H1 (cell line): ENCODE data around the gene ILKAP. TPM values are rescaled to one million over a fixed set of nuclear protein-coding genes. Genes with fewer than 3 reads are reported as not detected.
A peak's percentile ranks its signal among the peaks of the same experiment; 100 is the strongest.

Experiments
- CTCF ChIA-PET: fragments of 300-600 bp; sonication (Branson Sonifier 250); formaldehyde crosslinking; loops from one replicate; lab custom pipeline; 2021; ENCODE audit not compliant: partially characterized antibody; lab: Charles Lee
- POLR2A ChIA-PET: fragments of 300-600 bp; sonication (Branson Sonifier 250); formaldehyde crosslinking; loops from one replicate; lab custom pipeline; 2021; ENCODE audit warnings: inconsistent platforms; ENCODE audit not compliant: partially characterized antibody; lab: Charles Lee
- DNase-seq, 2 experiments: peaks; one replicate each; pipeline versions ENCODE4 v3.0.0 to v3.0.0-alpha.2; 2010 to 2022; ENCODE audit warnings: low spot score in 2 of 2, low read depth in 1 of 2, mixed read lengths in 1 of 2
- FAIRE-seq: peaks from 2 replicates; lab custom pipeline; 2011; peaks lifted over from hg19 to GRCh38; lab: Jason Lieb, UNC
- H2AFZ ChIP-seq: 2 replicates; pipeline ENCODE4 v1.8.1; 2012; ENCODE audit warnings: low read length, inconsistent platforms
- H2AK5ac ChIP-seq: 2 replicates; pipeline ENCODE4 v1.6.1; 2013; ENCODE audit warnings: low read depth, low read length
- H2BK120ac ChIP-seq: replicated peaks from 2 replicates; pipeline ENCODE3; 2013; ENCODE audit warnings: low read depth, low read length, inconsistent platforms
- H2BK12ac ChIP-seq: 2 replicates; pipeline ENCODE4 v1.6.1; 2013; ENCODE audit warnings: low read depth, low read length
- H2BK15ac ChIP-seq: 2 replicates; pipeline ENCODE4 v1.6.1; 2013; ENCODE audit warnings: low read length
- H2BK20ac ChIP-seq: 2 replicates; pipeline ENCODE4 v1.6.1; 2013; ENCODE audit warnings: low read length
- H2BK5ac ChIP-seq: 2 replicates; pipeline ENCODE4 v1.6.1; 2013; ENCODE audit warnings: low read depth, low read length
- H3K14ac ChIP-seq: 2 replicates; pipeline ENCODE4 v1.6.1; 2013; ENCODE audit warnings: inconsistent platforms; ENCODE audit not compliant: insufficient read length
- H3K18ac ChIP-seq: 2 replicates; pipeline ENCODE4 v1.6.1; 2013; ENCODE audit warnings: low read length; ENCODE audit errors: extremely low read depth
- H3K23ac ChIP-seq: 2 replicates; pipeline ENCODE4 v1.6.1; 2013; ENCODE audit warnings: inconsistent platforms; ENCODE audit not compliant: insufficient read length
- H3K23me2 ChIP-seq: 2 replicates; pipeline ENCODE4 v1.6.1; 2013; ENCODE audit warnings: low read depth, low read length
- H3K27ac ChIP-seq: 2 replicates; pipeline ENCODE4 v1.6.1; 2011; ENCODE audit warnings: low read depth, low read length, inconsistent platforms
- H3K27me3 ChIP-seq, 4 experiments: replicated peaks in 1 of 4; 1 replicate in 1 of 4; 2 replicates in 3 of 4; pipeline versions ENCODE4 v1.6.1 to v1.8.1; 2011 to 2013; ENCODE audit warnings: low read length in 3 of 4, mild to moderate bottlenecking in 3 of 4, inconsistent platforms in 2 of 4, mixed read lengths in 2 of 4, moderate library complexity in 1 of 4; ENCODE audit not compliant: control insufficient read depth in 3 of 4, insufficient read depth in 3 of 4; ENCODE audit errors: extremely low read depth in 1 of 4
- H3K36me3 ChIP-seq, 4 experiments: 2 replicates each; pipeline versions ENCODE4 v1.6.1 to v1.8.1; 2011 to 2013; ENCODE audit warnings: mild to moderate bottlenecking in 4 of 4, low read length in 3 of 4, moderate library complexity in 2 of 4, control low read depth in 1 of 4, inconsistent platforms in 1 of 4; ENCODE audit not compliant: insufficient read depth in 4 of 4, control insufficient read depth in 2 of 4
- H3K4ac ChIP-seq: replicated peaks from 2 replicates; pipeline ENCODE3; 2013; ENCODE audit warnings: low read length, low read depth, mixed read lengths, inconsistent platforms; ENCODE audit not compliant: insufficient read length
- H3K4me1 ChIP-seq, 4 experiments: replicated peaks in 1 of 4; 1 replicate in 1 of 4; 2 replicates in 3 of 4; pipeline versions ENCODE4 v1.6.1 to v1.8.1; 2011 to 2013; ENCODE audit warnings: low read length in 3 of 4, inconsistent platforms in 2 of 4, mixed read lengths in 1 of 4; ENCODE audit not compliant: insufficient read depth in 4 of 4, control insufficient read depth in 3 of 4
- H3K4me2 ChIP-seq, 2 experiments: 2 replicates each; pipeline versions ENCODE4 v1.6.1 to v1.8.1; 2011 to 2013; ENCODE audit warnings: low read depth in 2 of 2, low read length in 2 of 2, control low read depth in 1 of 2, inconsistent platforms in 1 of 2, mild to moderate bottlenecking in 1 of 2; ENCODE audit not compliant: insufficient read depth in 1 of 2
- H3K4me3 ChIP-seq, 4 experiments: fragments of 200-600, 300-600 bp in 1 of 4; sonication (generic), shearing (Covaris generic), sonication (Bioruptor Twin) in 1 of 4; 2 replicates each; pipeline versions ENCODE4 v1.5.1 to v1.8.1; 2011 to 2016; ENCODE audit warnings: low read length in 4 of 4, low read depth in 3 of 4, control low read depth in 2 of 4, inconsistent platforms in 2 of 4, mild to moderate bottlenecking in 2 of 4, mixed read lengths in 1 of 4, moderate library complexity in 1 of 4; ENCODE audit not compliant: insufficient read depth in 2 of 4; ENCODE audit errors: extremely low read depth in 1 of 4
- H3K56ac ChIP-seq: replicated peaks from 2 replicates; pipeline ENCODE3; 2013; ENCODE audit warnings: low read depth, mild to moderate bottlenecking, mixed read lengths, low read length, inconsistent platforms; ENCODE audit not compliant: insufficient read length
- H3K79me1 ChIP-seq: 2 replicates; pipeline ENCODE4 v1.6.1; 2013; ENCODE audit warnings: low read depth, low read length, control low read depth
- H3K79me2 ChIP-seq, 2 experiments: 2 replicates each; pipeline versions ENCODE4 v1.6.1 to v1.8.1; 2012 to 2013; ENCODE audit warnings: low read length in 2 of 2, mild to moderate bottlenecking in 2 of 2, inconsistent platforms in 1 of 2; ENCODE audit not compliant: insufficient read depth in 2 of 2, control insufficient read depth in 1 of 2
- H3K9ac ChIP-seq, 4 experiments: replicated peaks in 1 of 4; 1 replicate in 1 of 4; 2 replicates in 3 of 4; pipeline versions ENCODE4 v1.6.1 to v1.8.1; 2011 to 2013; ENCODE audit warnings: low read depth in 3 of 4, low read length in 3 of 4, control low read depth in 2 of 4, mild to moderate bottlenecking in 2 of 4, moderate library complexity in 2 of 4, inconsistent platforms in 1 of 4; ENCODE audit errors: extremely low read depth in 1 of 4
- H3K9me3 ChIP-seq, 2 experiments: 2 replicates each; pipeline versions ENCODE4 v1.6.1 to v1.8.1; 2012 to 2013; ENCODE audit warnings: mild to moderate bottlenecking in 2 of 2, moderate library complexity in 2 of 2, control low read depth in 1 of 2, inconsistent platforms in 1 of 2, low read depth in 1 of 2, low read length in 1 of 2, mixed read lengths in 1 of 2; ENCODE audit not compliant: insufficient read depth in 2 of 2
- H4K20me1 ChIP-seq, 2 experiments: replicated peaks in 1 of 2; 2 replicates each; pipeline versions ENCODE3 to v1.8.1; 2011 to 2013; ENCODE audit warnings: inconsistent platforms in 2 of 2, low read length in 2 of 2, mild to moderate bottlenecking in 1 of 2; ENCODE audit not compliant: insufficient read depth in 2 of 2, control insufficient read depth in 1 of 2
- H4K5ac ChIP-seq: 2 replicates; pipeline ENCODE4 v1.6.1; 2013; ENCODE audit warnings: low read length, low read depth, mixed read lengths, inconsistent platforms; ENCODE audit not compliant: insufficient read length
- H4K8ac ChIP-seq: 2 replicates; pipeline ENCODE4 v1.8.0; 2013; ENCODE audit warnings: mild to moderate bottlenecking, moderate library complexity, low read length, inconsistent platforms; ENCODE audit not compliant: insufficient read depth; ENCODE audit errors: extremely low read depth
- H4K91ac ChIP-seq: replicated peaks from 2 replicates; pipeline ENCODE3; 2013; ENCODE audit warnings: low read length, mixed read lengths, inconsistent platforms; ENCODE audit not compliant: insufficient read length
- E2F6 ChIP-seq: IDR thresholded peaks from 2 replicates; pipeline ENCODE4 v1.6.1; 2012; ENCODE audit warnings: inconsistent platforms
- EP300 ChIP-seq, 2 experiments: IDR thresholded peaks; 1 replicate in 1 of 2; 2 replicates in 1 of 2; pipeline ENCODE4 v1.6.1; 2011 to 2012; ENCODE audit warnings: low read depth in 2 of 2, low read length in 2 of 2, mild to moderate bottlenecking in 2 of 2, borderline replicate concordance in 1 of 2, inconsistent platforms in 1 of 2, moderate library complexity in 1 of 2
- HDAC6 ChIP-seq: IDR thresholded peaks from one replicate; pipeline ENCODE4 v1.7.1; 2012; ENCODE audit warnings: low read depth, mild to moderate bottlenecking, inconsistent platforms, low read length, moderate library complexity
- MAX ChIP-seq: IDR thresholded peaks from 2 replicates; pipeline ENCODE4 v1.6.1; 2012; ENCODE audit warnings: inconsistent platforms
- PHF8 ChIP-seq: fragments of 200-600 bp; sonication (generic); conservative IDR thresholded peaks from 2 replicates; pipeline ENCODE4 v1.7.1; 2012; ENCODE audit warnings: low read depth, mild to moderate bottlenecking, inconsistent platforms, low read length, moderate library complexity
- SIN3A ChIP-seq, 2 experiments: IDR thresholded peaks in 1 of 2; conservative IDR thresholded peaks in 1 of 2; 2 replicates each; pipeline ENCODE4 v1.6.1; 2011 to 2012; ENCODE audit warnings: low read length in 2 of 2, improper control_type of control experiment in 1 of 2, low read depth in 1 of 2, mild to moderate bottlenecking in 1 of 2
- TAF7 ChIP-seq: optimal IDR thresholded peaks from 2 replicates; pipeline ENCODE3; 2011; ENCODE audit warnings: low read depth, mild to moderate bottlenecking, inconsistent platforms, low read length, moderate library complexity, borderline replicate concordance
- WGBS, 2 experiments: shearing (Covaris generic) in 1 of 2; methylation state at CpG; one replicate each; pipeline versions ENCODE4 v1.1.6 to v1.1.7; 2013 to 2015; ENCODE audit warnings: low lambda C conversion rate in 2 of 2, mixed read lengths in 2 of 2, inconsistent platforms in 1 of 2, low coverage in 1 of 2, missing lambda C conversion rate in 1 of 2; ENCODE audit not compliant: insufficient replicate concordance in 2 of 2, insufficient coverage in 1 of 2, insufficient read length in 1 of 2; ENCODE audit errors: extremely low coverage in 1 of 2, missing lambda C conversion rate in 1 of 2; 5-methylcytosine and 5-hydroxymethylcytosine counted together
- polyA plus RNA-seq, 7 experiments: library from polyadenylated mRNA; depleted of rRNA in 3 of 7; stranded (reverse) in 5 of 7; unstranded in 2 of 7; fragments of >200 nt in 5 of 7; fragments of 200-250 nt in 2 of 7; gene quantifications; 1 replicate in 5 of 7; 2 replicates in 1 of 7; 4 replicates in 1 of 7; pipeline versions ENCODE4 v1.2.1 to v1.2.3, GENCODE V29; 2011 to 2013; ENCODE audit warnings: missing spikeins in 2 of 7, mixed read lengths in 2 of 7
- total RNA-seq: library from RNA; stranded (reverse); fragmentation: NEBNext Ultra II Directional; extraction: Animal tissue kit (Norgen Biotek cat#: 25700); gene quantifications from 2 replicates; pipeline ENCODE4 v1.2.1, GENCODE V29; 2021

Gene ILKAP
- total and polyA plus RNA-seq, 2 of the 8 experiments (the other 6 are each of a cell fraction or from before 2014, with no cell fraction given), result 23.5 to 33.8 TPM

- POLR2A ChIA-PET, result interaction anchor here (0.5 to 3.0 kb wide), 10 partner anchors 10 to 250 kb away, joined by 3 to 21 read pairs (median 7); partner anchors contain the start of gene PER2
- Histone ChIP-seq H3K79me1 (no peaks in the 10 kb centered on the region), H3K79me2 (no peaks in the 10 kb centered on the region), H4K5ac (peak overlapping the region; percentile 57), H3K9me3 (peaks cover 0 to 10% of the 10 kb centered on the region in 2 experiments; a peak in 2 of 4 replicates), H3K23ac (no peak overlapping the region), H2AFZ (no peak overlapping the region), H2BK15ac (peak overlapping the region; percentile 92; the same call in 1 of the 2 replicates), H4K8ac (peak overlapping the region; percentile 92; the same call in 1 of the 2 replicates), H3K4me1 (peaks cover 3 to 15% (median 7%) of the 10 kb centered on the region in 4 experiments), H2BK20ac (no peak overlapping the region), H3K4ac (peak overlapping the region; percentile 82), H2BK120ac (peak overlapping the region; percentile 47), H3K4me3 (peak overlapping the region; percentile 46 to 81 (median 58)), H3K23me2 (peaks cover 15% of the 10 kb centered on the region; the same call in 1 of the 2 replicates), H3K4me2 (peak overlapping the region; percentile 94 to 96), H3K9ac (peak overlapping the region in 3 of 4 experiments; percentile 35 to 65 (median 63); a peak in 5 of 7 replicates), H3K36me3 (peaks cover 0 to 7% (median 0%) of the 10 kb centered on the region in 4 experiments; a peak in 1 of 8 replicates), H3K14ac (peak overlapping the region; percentile 95), H2AK5ac (no peak overlapping the region), H3K27me3 (peaks cover 8 to 48% (median 38%) of the 10 kb centered on the region in 4 experiments), H4K91ac (peak overlapping the region; percentile 68), H3K27ac (no peak overlapping the region; the same call in 1 of the 2 replicates), H3K56ac (peak overlapping the region; percentile 25), H4K20me1 (peaks cover 0 to 8% of the 10 kb centered on the region in 2 experiments), H2BK12ac (peak overlapping the region; percentile 35; the same call in 1 of the 2 replicates), H3K18ac (peak overlapping the region; percentile 60), H2BK5ac (peak overlapping the region; percentile 73; the same call in 1 of the 2 replicates)
- CTCF ChIA-PET, result interaction anchor here (16.7 kb wide), 1 partner anchor 21 kb away, joined by 208 read pairs; no protein-coding TSS in a partner anchor
- WGBS, 2 experiments, result 3% methylated on average over 36 of the region's 71 CpGs; no CpG with 5 or more reads in 1 of the 2 experiments
- DNase-seq (peak in 1 of 2 experiments; percentile 85), FAIRE-seq (no peak)
- peak; percentile 28; the same call in 1 of the 2 replicates for TF ChIP-seq PHF8
- TF ChIP-seq HDAC6, result no peak
- no peak for TF ChIP-seq TAF7
- peak; percentile 22 to 74; a peak in 2 of 4 replicates for TF ChIP-seq SIN3A (conservative IDR thresholded peaks at IDR 0.05 in 1 of 2, IDR thresholded peaks at IDR 0.05 in 1 of 2; ENCODE audit: low read depth in 1 of 2, low read length in 2 of 2)
- 0 out of 3 replicates have a peak, but pooled peaks of 1 of the 2 experiments have one; percentile 39 for TF ChIP-seq EP300 (IDR thresholded peaks at IDR 0.05; ENCODE audit: borderline replicate concordance in 1 of 2, low read depth in 2 of 2, low read length in 2 of 2)
- 0 out of 2 replicates have a peak, but pooled peaks have one; percentile 12 for TF ChIP-seq E2F6
- TF ChIP-seq MAX, result peak; percentile 22; the same call in 1 of the 2 replicates
Observed at GRCh38 chr2:238240757-238241711, 37.5 kb upstream of the ILKAP start.
